HUES6 (cell line): ENCODE data around the gene KCNJ6.
A peak's percentile ranks its signal among the peaks of the same experiment; 100 is the strongest.

ENCODE experiments used
- H3K27ac ChIP-seq: 2 replicates; pipeline ENCODE4 v1.7.0; 2013; ENCODE audit warnings: low read depth, mild to moderate bottlenecking, low read length, inconsistent platforms
- H3K27me3 ChIP-seq: 2 replicates; pipeline ENCODE4 v1.6.1; 2013; ENCODE audit warnings: low read length; ENCODE audit not compliant: control insufficient read depth, insufficient read depth
- H3K36me3 ChIP-seq: 2 replicates; pipeline ENCODE4 v1.6.1; 2013; ENCODE audit warnings: low read length; ENCODE audit not compliant: control insufficient read depth, insufficient read depth
- H3K4me1 ChIP-seq: 2 replicates; pipeline ENCODE4 v1.6.1; 2013; ENCODE audit warnings: low read length; ENCODE audit not compliant: control insufficient read depth, insufficient read depth
- H3K4me3 ChIP-seq: 2 replicates; pipeline ENCODE4 v1.5.1; 2013; ENCODE audit warnings: low read depth, low read length
- H3K9ac ChIP-seq: one replicate; pipeline ENCODE4 v1.6.1; 2013; ENCODE audit warnings: mild to moderate bottlenecking, low read length
- H3K9me3 ChIP-seq: 2 replicates; pipeline ENCODE4 v1.6.1; 2013; ENCODE audit warnings: low read depth, low read length; ENCODE audit not compliant: control insufficient read depth, insufficient read depth

KCNJ6 gene

GRCh38 chr21:37571442-37571841, 344.8 kb downstream of the KCNJ6 start:
- no peaks in the 10 kb centered on the region for H3K36me3 ChIP-seq
- no peaks in the 10 kb centered on the region for H3K9me3 ChIP-seq
- H3K27me3 ChIP-seq = no peaks in the 10 kb centered on the region
- H3K4me3 ChIP-seq = no peak overlapping the region
- H3K27ac ChIP-seq = no peak overlapping the region
- no peaks in the 10 kb centered on the region; the same call in 1 of the 2 replicates for H3K4me1 ChIP-seq
- no peak overlapping the region for H3K9ac ChIP-seq

GRCh38 chr21:37568916-37569315, 347.3 kb downstream of the KCNJ6 start:
- no peaks in the 10 kb centered on the region for H3K27me3 ChIP-seq
- no peak overlapping the region for H3K4me3 ChIP-seq
- H3K27ac ChIP-seq = no peak overlapping the region
- peaks cover 19% of the 10 kb centered on the region for H3K4me1 ChIP-seq
- H3K9ac ChIP-seq = no peak overlapping the region
- no peaks in the 10 kb centered on the region for H3K9me3 ChIP-seq
- no peaks in the 10 kb centered on the region for H3K36me3 ChIP-seq

DNA sequence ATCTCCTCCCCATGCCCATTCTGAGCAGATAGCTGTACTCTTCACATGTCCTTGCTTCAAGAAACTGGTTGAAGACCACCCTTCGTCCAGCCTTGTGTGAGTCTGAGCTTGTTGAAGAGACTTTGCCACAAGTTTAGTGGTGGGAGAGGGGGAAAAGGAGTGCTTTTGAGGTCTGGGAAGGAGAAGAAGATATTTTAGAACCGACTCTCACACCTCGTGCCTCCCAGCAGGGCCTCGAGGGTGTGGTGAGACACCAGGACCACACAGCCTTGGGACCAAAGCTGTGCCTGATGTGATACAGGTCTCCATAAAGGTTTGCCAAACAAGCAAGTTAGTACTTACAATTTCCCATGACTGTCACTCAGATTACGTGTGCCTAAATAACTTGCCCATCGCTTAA, 347.8 kb downstream of the KCNJ6 start:
- Histone ChIP-seq H3K27ac (no peak overlapping the region), H3K27me3 (peaks cover under 1% of the 10 kb centered on the region; the same call in 1 of the 2 replicates), H3K4me3 (no peak overlapping the region), H3K36me3 (no peaks in the 10 kb centered on the region), H3K9ac (no peak overlapping the region), H3K4me1 (peaks cover 19% of the 10 kb centered on the region), H3K9me3 (no peaks in the 10 kb centered on the region)

DNA sequence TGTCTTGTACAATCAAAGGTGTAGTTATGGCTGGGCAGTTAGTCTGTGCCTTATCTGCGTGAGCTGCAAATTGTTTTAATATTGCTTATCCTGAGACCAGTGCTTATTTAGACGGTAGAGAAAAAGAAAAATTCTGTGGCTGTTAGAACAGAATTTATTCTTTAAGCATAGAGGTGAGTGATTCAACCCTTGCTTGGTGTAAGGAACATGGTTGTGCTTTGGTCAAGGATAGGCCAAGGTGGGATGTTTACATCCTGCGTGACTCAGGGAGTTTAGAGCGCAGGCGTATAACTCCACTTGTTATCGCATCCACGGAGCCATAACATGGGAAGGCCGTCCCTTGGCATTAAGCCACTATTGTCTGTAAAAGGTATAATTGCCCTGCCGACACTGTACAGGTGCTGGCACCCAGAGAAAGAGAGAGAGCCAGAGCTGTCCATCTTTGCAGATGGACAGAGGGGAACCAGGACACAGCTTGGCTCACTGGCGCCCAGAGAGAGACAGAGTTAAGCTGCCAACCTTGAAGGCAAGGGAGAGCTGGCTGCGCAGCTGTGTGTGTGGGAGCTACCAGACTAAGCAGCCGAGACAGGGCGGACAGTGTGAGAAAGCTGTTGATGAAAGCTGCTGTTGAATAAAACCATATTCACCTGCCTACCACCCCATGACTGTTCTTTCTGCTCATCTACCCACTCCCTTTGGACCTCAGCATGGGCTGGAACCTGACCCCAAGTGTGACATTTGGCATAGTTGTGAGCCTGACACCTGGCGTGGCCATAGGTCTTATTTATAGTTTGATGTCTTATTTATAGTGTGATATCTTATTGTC, 349.3 kb downstream of the KCNJ6 start:
- no peaks in the 10 kb centered on the region for H3K9me3 ChIP-seq
- H3K27me3 ChIP-seq = peaks cover 7% of the 10 kb centered on the region; the same call in 1 of the 2 replicates
- H3K9ac ChIP-seq = no peak overlapping the region
- no peak overlapping the region for H3K27ac ChIP-seq
- H3K4me3 ChIP-seq = no peak overlapping the region
- H3K4me1 ChIP-seq = peaks cover 26% of the 10 kb centered on the region
- H3K36me3 ChIP-seq = no peaks in the 10 kb centered on the region

- Histone ChIP-seq H3K4me1 (peaks cover 26% of the 10 kb centered on the region), H3K9ac (no peak overlapping the region), H3K9me3 (no peaks in the 10 kb centered on the region), H3K27me3 (peaks cover 7% of the 10 kb centered on the region; the same call in 1 of the 2 replicates), H3K27ac (no peak overlapping the region; the same call in 1 of the 2 replicates), H3K36me3 (no peaks in the 10 kb centered on the region), H3K4me3 (no peak overlapping the region)
Measured at GRCh38 chr21:37565530-37566223, 350.6 kb downstream of the KCNJ6 start.

DNA sequence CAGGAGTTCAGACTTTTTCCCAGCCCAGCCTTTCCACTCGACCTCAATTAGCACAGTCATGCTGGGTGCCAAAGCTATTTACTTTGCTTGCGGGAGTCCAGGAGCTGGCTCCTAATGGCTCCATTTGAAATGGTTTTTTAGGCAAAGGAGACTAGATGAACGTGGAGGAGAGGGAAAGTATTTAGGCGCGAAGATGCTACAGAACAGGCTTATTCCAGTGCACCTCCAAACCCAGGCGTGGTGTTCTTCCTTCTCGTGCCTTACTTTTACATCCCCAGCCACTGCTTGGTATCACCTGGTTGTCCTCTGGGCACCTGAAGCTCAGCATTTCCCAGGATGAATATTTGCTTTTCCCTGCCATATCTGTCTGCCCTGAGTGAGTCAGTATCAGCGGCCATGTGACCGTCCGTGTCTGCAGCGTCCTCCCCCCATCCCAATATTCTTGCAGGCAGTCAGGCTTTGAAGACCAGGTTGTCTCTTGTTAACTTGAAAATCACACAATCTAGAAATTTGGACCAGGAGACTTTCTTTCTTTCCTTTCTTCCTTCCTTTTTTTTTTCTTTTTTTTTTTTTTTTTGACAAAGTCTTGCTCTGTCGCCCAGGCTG, 351.2 kb downstream of the KCNJ6 start:
- H3K9me3 ChIP-seq = no peaks in the 10 kb centered on the region
- H3K27ac ChIP-seq = peak overlapping the region; percentile 41; the same call in 1 of the 2 replicates
- H3K27me3 ChIP-seq = peaks cover 7% of the 10 kb centered on the region; the same call in 1 of the 2 replicates
- peak overlapping the region; percentile 89 for H3K9ac ChIP-seq
- peaks cover 26% of the 10 kb centered on the region for H3K4me1 ChIP-seq
- no peaks in the 10 kb centered on the region for H3K36me3 ChIP-seq
- peak overlapping the region; percentile 61 for H3K4me3 ChIP-seq

DNA sequence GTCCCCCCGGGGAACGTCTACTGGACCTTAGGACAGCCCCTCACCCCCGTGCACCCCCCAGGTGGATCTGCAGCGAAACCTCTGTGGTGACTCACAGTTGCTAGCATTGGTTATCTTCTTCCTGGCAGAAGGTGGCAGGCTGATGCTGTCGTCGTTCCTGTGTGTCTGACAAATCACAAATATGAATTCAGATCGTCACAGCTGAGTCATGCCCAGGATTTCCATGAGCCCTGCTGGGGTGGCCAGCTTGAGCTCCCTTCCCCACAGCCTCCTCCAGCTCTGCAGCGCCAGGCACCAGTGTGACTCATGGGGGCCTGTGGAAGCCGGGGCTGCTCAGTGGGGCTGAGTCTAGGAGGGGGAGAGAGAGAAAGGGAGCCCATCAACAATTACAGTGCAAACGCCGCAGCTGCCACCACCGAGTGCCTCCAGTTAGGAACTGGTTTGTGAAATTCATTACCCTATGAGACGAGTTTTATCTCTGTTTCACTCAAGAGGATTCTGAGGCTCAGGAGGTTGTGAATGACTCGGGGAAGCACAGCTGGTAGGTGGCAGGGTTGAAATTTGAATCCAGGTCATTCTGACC, 351.8 kb downstream of the KCNJ6 start:
- H3K9ac ChIP-seq = peak overlapping the region; percentile 89
- H3K27ac ChIP-seq = peak overlapping the region; percentile 41; the same call in 1 of the 2 replicates
- H3K27me3 ChIP-seq = peaks cover 7% of the 10 kb centered on the region; the same call in 1 of the 2 replicates
- H3K4me1 ChIP-seq = peaks cover 26% of the 10 kb centered on the region
- H3K36me3 ChIP-seq = no peaks in the 10 kb centered on the region
- peak overlapping the region; percentile 61 for H3K4me3 ChIP-seq
- H3K9me3 ChIP-seq = no peaks in the 10 kb centered on the region

DNA sequence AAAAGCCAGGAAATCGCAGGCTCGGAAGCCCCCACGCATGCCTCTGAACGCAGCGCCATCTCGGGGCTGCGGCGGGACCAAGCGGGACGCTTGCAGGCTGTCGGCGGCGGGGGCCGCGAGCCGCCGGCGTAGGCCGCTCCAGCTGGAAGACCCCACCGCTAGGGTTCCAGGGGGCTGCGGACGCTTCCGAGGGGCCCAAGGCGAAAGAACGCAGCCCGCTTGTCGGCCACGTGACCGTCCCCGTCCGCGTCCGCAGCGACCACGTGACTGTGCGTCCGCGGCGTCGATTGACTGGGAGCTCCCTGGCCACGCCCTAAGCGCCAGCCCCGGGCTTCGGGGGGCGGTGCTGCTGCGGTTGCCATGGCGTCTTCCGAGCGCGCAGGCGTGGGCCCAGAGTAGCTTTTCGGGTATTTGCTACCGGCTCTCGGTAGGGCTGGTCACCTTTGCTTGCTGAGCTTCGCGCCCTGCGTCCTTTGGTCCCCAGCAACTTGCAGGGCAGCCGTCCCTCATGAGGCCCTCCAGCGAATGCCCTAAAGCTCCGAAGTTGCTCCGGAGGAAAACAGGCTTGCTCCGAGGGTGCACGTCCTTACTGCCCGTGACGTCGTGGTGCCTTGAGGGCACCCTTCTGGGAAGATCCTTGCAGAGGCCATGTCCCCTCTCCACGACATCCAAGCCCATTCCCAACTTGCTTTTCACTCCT, 352.5 kb downstream of the KCNJ6 start:
- no peaks in the 10 kb centered on the region for H3K36me3 ChIP-seq
- H3K27ac ChIP-seq = peak overlapping the region; percentile 41; the same call in 1 of the 2 replicates
- H3K9ac ChIP-seq = peak overlapping the region; percentile 89
- no peaks in the 10 kb centered on the region for H3K9me3 ChIP-seq
- H3K4me1 ChIP-seq = peaks cover 26% of the 10 kb centered on the region
- H3K4me3 ChIP-seq = peak overlapping the region; percentile 61
- peaks cover 7% of the 10 kb centered on the region; the same call in 1 of the 2 replicates for H3K27me3 ChIP-seq

DNA sequence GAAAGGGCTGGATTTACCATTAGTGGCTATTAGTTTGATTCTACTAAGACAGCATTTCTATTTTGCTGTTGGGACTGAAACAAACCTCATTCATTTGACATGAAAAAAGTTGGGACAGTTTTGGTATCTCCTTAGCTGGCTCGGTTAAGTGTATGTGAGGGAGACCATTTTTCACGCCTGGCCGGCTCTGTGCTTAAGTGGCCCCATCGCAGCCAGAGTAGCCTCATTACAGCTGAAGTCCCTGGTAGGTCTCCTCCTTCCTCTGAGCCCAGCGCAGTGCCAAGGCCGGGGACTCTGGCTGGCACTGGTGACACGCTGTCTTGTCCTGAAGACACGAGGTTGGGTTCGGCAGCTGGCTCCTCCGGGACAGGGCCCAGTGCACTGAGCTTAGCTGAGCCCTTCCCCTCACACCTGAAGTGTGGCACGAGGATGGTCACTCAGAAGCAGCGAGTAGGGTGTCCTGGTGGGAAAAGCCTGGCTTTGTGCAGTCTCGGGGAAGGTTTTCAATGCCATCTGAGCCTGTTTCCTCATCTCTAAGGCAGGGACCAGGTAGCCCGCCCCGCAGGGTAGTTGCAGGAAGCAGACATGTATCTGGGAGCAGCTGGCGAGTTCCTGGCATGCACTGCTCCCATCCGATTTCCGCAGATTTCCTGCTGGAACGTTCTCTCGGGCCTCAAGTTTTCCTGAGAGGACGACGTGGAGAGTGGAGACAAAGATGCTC, 353.2 kb downstream of the KCNJ6 start:
- peak overlapping the region; percentile 61 for H3K4me3 ChIP-seq
- peaks cover 26% of the 10 kb centered on the region for H3K4me1 ChIP-seq
- no peaks in the 10 kb centered on the region for H3K9me3 ChIP-seq
- no peaks in the 10 kb centered on the region for H3K36me3 ChIP-seq
- peak overlapping the region; percentile 41; the same call in 1 of the 2 replicates for H3K27ac ChIP-seq
- H3K27me3 ChIP-seq = peaks cover 7% of the 10 kb centered on the region; the same call in 1 of the 2 replicates
- peak overlapping the region; percentile 82 for H3K9ac ChIP-seq
